Measurements from ENCODE around the gene AOC2. TPM values are rescaled to one million over a fixed set of nuclear protein-coding genes. Genes with fewer than 3 reads are reported as not detected.
"Not testable (repeated sequence)": the region's sequence is repeated elsewhere in the genome, so short reads cannot be mapped to it uniquely, and the experiment has no call there.

Gene AOC2
- polyA plus RNA-seq, 1 experiment, result 0.43 TPM

DNA sequence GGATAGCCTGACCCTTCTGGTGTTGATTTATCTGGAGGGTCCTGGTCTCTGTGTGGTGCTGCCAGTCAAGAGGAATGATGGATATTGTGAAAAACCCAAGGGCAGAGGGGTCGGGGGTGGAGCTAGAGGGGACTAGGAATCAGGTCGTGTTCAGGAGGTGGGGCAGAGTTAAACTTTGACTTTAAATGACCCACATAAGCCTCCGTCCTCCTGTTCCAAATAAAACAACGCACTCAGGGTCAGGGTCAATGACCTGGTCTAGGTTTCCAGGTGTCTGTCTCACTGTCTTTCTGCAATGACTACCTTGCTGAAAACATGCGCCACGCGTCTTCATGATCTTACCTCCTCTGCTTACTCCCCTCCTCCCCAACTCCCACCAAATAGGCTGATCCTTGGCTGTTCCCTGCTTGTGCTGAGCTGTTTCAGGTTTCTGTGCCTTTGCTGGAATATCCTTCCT, 21.3 kb downstream of the AOC2 start:
- ChIA-PET POLR2A (no interaction called here), CTCF (interaction anchor here (2.3 kb wide), 1 partner anchor 63 kb away, joined by 7 read pairs; no protein-coding TSS in a partner anchor)
- H3K27me3 ChIP-seq (ENCODE audit: control insufficient read depth, insufficient read depth, low read length), result no peaks in the 10 kb centered on the region
- H3K4me3 ChIP-seq (ENCODE audit: low read depth, low read length), result no peak overlapping the region
- TF ChIP-seq, protein P1, sequence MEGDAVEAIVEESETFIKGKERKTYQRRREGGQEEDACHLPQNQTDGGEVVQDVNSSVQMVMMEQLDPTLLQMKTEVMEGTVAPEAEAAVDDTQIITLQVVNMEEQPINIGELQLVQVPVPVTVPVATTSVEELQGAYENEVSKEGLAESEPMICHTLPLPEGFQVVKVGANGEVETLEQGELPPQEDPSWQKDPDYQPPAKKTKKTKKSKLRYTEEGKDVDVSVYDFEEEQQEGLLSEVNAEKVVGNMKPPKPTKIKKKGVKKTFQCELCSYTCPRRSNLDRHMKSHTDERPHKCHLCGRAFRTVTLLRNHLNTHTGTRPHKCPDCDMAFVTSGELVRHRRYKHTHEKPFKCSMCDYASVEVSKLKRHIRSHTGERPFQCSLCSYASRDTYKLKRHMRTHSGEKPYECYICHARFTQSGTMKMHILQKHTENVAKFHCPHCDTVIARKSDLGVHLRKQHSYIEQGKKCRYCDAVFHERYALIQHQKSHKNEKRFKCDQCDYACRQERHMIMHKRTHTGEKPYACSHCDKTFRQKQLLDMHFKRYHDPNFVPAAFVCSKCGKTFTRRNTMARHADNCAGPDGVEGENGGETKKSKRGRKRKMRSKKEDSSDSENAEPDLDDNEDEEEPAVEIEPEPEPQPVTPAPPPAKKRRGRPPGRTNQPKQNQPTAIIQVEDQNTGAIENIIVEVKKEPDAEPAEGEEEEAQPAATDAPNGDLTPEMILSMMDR (IDR thresholded peaks at IDR 0.05; ENCODE audit: insufficient read depth, low read depth, low read length), result no peak
- H3K36me3 ChIP-seq (ENCODE audit: control insufficient read depth, insufficient read depth, low read length), result no peaks in the 10 kb centered on the region
- DNase-seq (ENCODE audit: low read depth), result no peak

DNA sequence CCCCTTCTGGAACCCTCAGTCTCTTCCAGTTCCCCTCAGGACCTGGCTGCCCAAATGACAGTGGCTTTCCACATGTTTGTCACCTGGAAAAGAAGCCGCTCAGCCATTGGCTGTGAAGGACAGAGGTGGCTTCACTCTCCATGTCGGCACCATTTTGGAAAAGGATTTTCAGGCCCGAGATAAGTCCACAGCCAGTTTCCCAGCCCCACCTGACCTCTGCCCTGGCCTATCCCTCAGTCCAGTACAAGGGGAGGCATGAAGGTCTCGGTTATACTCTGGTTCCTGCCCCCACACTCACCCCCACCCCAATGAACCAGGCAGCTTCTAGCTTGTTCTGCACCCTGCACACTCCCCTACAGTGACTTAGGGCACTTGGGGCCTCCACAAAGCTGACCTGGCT, 21.8 kb downstream of the AOC2 start:
- POLR2A ChIA-PET, result no interaction called here
- H3K36me3 ChIP-seq (ENCODE audit: control insufficient read depth, insufficient read depth, low read length), result no peaks in the 10 kb centered on the region
- no peak overlapping the region for H3K4me3 ChIP-seq (ENCODE audit: low read depth, low read length)
- CTCF ChIA-PET, result no interaction called here
- DNase-seq (ENCODE audit: low read depth), result no peak
- TF ChIP-seq, protein P1 (IDR thresholded peaks at IDR 0.05; ENCODE audit: insufficient read depth, low read depth, low read length), result no peak
- no peaks in the 10 kb centered on the region for H3K27me3 ChIP-seq (ENCODE audit: control insufficient read depth, insufficient read depth, low read length)

DNA sequence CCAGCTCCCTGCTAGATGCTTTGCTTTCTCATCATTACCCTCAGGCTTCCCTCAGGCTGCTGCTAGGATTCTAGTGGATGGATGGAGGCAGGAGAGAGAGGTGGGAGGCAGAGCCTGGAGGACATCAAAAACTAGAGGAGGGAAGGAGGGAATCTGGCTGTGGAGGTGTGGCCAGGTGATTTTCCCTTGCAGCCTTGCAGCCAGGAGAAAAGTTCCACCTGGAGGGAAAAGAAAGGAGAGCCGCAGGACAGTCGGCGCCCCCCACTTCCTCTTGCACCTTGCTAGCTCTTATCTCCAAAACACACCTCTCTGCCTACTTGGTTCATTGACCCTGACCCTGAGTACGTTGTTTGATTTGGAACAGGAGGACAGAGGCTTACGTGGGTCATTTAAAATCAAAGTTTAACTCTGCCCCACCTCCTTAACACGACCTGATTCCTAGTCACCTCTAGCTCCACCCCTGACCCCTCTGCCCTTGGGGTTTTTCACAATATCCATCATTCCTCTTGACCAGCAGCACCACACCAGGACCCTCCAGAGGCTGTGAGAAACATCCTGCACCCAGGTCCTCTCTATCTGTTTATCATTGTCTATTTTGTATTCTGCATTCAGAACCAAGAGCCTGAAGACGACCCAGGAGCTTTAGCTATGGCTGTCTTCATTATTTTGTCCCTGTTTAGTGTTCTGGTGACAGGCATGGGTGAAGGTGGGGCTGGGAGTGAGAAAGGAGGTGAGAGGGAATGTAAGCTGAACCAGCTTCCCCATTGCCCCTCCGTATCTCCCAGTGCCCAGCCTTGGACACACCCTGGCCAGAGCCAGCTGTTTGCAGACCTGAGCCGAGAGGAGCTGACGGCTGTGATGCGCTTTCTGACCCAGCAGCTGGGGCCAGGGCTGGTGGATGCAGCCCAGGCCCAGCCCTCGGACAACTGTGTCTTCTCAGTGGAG, 22.5 kb downstream of the AOC2 start:
- ChIA-PET CTCF (interaction anchor here (1.0 kb wide), 1 partner anchor 23 kb away, joined by 4 read pairs; no protein-coding TSS in a partner anchor), POLR2A (no interaction called here)
- H3K4me3 ChIP-seq (ENCODE audit: low read depth, low read length), result no peak overlapping the region
- DNase-seq (ENCODE audit: low read depth), result no peak
- no peaks in the 10 kb centered on the region for H3K27me3 ChIP-seq (ENCODE audit: control insufficient read depth, insufficient read depth, low read length)
- TF ChIP-seq, protein P1 (IDR thresholded peaks at IDR 0.05; ENCODE audit: insufficient read depth, low read depth, low read length), result no peak
- no peaks in the 10 kb centered on the region for H3K36me3 ChIP-seq (ENCODE audit: control insufficient read depth, insufficient read depth, low read length)

DNA sequence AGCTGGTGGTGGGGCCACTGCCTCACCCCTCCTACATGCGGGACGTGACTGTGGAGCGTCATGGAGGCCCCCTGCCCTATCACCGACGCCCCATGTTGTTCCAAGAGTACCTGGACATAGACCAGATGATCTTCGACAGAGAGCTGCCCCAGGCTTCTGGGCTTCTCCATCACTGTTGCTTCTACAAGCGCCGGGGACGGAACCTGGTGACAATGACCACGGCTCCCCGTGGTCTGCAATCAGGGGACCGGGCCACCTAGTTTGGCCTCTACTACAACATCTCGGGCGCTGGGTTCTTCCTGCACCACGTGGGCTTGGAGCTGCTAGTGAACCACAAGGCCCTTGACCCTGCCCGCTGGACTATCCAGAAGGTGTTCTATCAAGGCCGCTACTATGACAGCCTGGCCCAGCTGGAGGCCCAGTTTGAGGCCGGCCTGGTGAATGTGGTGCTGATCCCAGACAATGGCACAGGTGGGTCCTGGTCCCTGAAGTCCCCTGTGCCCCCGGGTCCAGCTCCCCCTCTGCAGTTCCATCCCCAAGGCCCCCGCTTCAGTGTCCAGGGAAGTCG, 23.4 kb downstream of the AOC2 start:
- CTCF ChIA-PET, result interaction anchor here (1.0 kb wide), 1 partner anchor 24 kb away, joined by 4 read pairs; no protein-coding TSS in a partner anchor
- H3K27me3 ChIP-seq (ENCODE audit: control insufficient read depth, insufficient read depth, low read length); POLR2A ChIA-PET; H3K36me3 ChIP-seq (ENCODE audit: control insufficient read depth, insufficient read depth, low read length); DNase-seq (ENCODE audit: low read depth); H3K4me3 ChIP-seq (ENCODE audit: low read depth, low read length): not testable (repeated sequence)

DNA sequence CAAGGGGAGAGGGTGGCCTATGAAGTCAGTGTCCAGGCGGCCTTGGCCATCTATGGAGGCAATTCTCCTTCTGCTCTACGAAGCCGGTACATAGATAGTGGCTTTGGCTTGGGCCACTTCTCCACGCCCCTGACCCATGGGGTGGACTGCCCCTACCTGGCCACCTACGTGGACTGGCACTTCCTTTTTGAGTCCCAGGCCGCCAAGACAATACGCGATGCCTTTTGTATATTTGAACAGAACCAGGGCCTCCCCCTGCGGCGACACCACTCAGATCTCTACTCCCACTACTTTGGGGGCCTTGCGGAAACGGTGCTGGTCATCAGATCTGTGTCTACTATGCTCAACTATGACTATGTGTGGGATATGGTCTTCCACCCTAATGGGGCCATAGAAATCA, 24.0 kb downstream of the AOC2 start:
- Histone ChIP-seq H3K36me3 (ENCODE audit: control insufficient read depth, insufficient read depth, low read length) (no peaks in the 10 kb centered on the region), H3K4me3 (ENCODE audit: low read depth, low read length) (no peak overlapping the region), H3K27me3 (ENCODE audit: control insufficient read depth, insufficient read depth, low read length) (0 out of 2 replicates have a peak, but pooled peaks cover 1% of the 10 kb centered on the region)
- DNase-seq (ENCODE audit: low read depth), result no peak
- ChIA-PET CTCF (no interaction called here), POLR2A (no interaction called here)
- TF ChIP-seq, protein P1 (IDR thresholded peaks at IDR 0.05; ENCODE audit: insufficient read depth, low read depth, low read length), result no peak
